Measurements from ENCODE around the gene MOV10.

DNA sequence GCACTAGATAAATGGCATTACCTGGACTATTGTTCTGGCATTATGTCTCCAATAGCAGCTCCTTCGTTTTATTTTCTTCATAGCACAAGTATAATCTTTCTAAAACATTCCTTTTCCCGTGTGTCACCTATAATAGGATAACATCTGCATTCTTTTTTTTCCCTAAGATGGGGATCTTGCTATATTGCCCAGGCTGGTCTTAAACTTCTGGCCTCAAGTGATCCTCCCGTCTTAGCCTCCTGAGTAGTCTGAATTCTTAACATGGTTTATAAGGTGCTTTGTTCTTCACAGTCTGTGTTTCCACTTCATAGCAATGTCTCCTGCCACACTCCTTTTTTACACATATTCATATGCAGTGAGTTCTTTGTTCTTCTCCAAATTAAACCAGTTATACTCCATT lies 8.6 kb upstream of the MOV10 start:
- TF ChIP-seq, protein P1, sequence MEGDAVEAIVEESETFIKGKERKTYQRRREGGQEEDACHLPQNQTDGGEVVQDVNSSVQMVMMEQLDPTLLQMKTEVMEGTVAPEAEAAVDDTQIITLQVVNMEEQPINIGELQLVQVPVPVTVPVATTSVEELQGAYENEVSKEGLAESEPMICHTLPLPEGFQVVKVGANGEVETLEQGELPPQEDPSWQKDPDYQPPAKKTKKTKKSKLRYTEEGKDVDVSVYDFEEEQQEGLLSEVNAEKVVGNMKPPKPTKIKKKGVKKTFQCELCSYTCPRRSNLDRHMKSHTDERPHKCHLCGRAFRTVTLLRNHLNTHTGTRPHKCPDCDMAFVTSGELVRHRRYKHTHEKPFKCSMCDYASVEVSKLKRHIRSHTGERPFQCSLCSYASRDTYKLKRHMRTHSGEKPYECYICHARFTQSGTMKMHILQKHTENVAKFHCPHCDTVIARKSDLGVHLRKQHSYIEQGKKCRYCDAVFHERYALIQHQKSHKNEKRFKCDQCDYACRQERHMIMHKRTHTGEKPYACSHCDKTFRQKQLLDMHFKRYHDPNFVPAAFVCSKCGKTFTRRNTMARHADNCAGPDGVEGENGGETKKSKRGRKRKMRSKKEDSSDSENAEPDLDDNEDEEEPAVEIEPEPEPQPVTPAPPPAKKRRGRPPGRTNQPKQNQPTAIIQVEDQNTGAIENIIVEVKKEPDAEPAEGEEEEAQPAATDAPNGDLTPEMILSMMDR (IDR thresholded peaks at IDR 0.05): no peak
- TF ChIP-seq EZH2 (IDR thresholded peaks at IDR 0.05; ENCODE audit: borderline replicate concordance, insufficient read depth, low read depth, low read length, poor library complexity, severe bottlenecking): no peak
